K562 (cell line): ENCODE data around the gene SIRPD.

Experiments used
- CTCF ChIP-seq, 3 experiments: IDR thresholded peaks in 2 of 3; conservative IDR thresholded peaks in 1 of 3; 2 replicates each; pipeline ENCODE4 v1.5.1; 2011 to 2012; ENCODE audit warnings: low read length in 3 of 3, mild to moderate bottlenecking in 3 of 3, control low read depth in 2 of 3, improper control_type of control experiment in 1 of 3, inconsistent platforms in 1 of 3, low read depth in 1 of 3, mixed read lengths in 1 of 3, moderate library complexity in 1 of 3; ENCODE audit not compliant: insufficient read depth in 2 of 3
- FOXK2 ChIP-seq, 2 experiments: fragments of 450-650 bp; IDR thresholded peaks in 1 of 2; conservative IDR thresholded peaks in 1 of 2; 2 replicates each; pipeline ENCODE4 v1.6.1; 2016; ENCODE audit warnings: low read depth in 2 of 2, mild to moderate bottlenecking in 1 of 2
- KDM1A ChIP-seq, 2 experiments: fragments of 450-650 bp; IDR thresholded peaks; 2 replicates each; pipeline ENCODE4 v1.6.1; 2016; ENCODE audit warnings: mild to moderate bottlenecking in 2 of 2
- POLR2A ChIP-seq: fragments of 450-650 bp; conservative IDR thresholded peaks from 2 replicates; pipeline ENCODE4 v1.6.1; 2016
- POLR2H ChIP-seq: IDR thresholded peaks from 2 replicates; pipeline ENCODE4 v1.6.1; 2016; ENCODE audit warnings: missing genetic modification characterization, low read depth, mild to moderate bottlenecking, control low read depth, missing compliant biosample characterization, moderate library complexity
- POLR3A ChIP-seq: IDR thresholded peaks from 2 replicates; pipeline ENCODE4 v1.6.1; 2011; ENCODE audit warnings: borderline replicate concordance, mild to moderate bottlenecking, moderate library complexity; ENCODE audit not compliant: insufficient read length, insufficient read depth; ENCODE audit errors: extremely low read depth
- RAD21 ChIP-seq, 2 experiments: fragments of 250-450 bp in 1 of 2; fragments of 450-650 bp in 1 of 2; sonication (Bioruptor Pico) in 1 of 2; formaldehyde crosslinking in 1 of 2; IDR thresholded peaks in 1 of 2; conservative IDR thresholded peaks in 1 of 2; 2 replicates each; pipeline versions ENCODE4 v1.4.0 to v1.8.0; 2020 to 2022; ENCODE audit warnings: mild to moderate bottlenecking in 2 of 2, moderate library complexity in 1 of 2
- STAT5B ChIP-seq: fragments of 250-450 bp; sonication (Bioruptor Pico); IDR thresholded peaks from 2 replicates; pipeline ENCODE4 v1.8.0; 2021; ENCODE audit warnings: mild to moderate bottlenecking, inconsistent platforms
- ZFP1 ChIP-seq: fragments of 450-650 bp; formaldehyde crosslinking; IDR thresholded peaks from 2 replicates; pipeline ENCODE4 v1.4.0; 2020; ENCODE audit warnings: mild to moderate bottlenecking, mixed read lengths
- ZNF121 ChIP-seq: sonication (generic); formaldehyde crosslinking; conservative IDR thresholded peaks from 2 replicates; pipeline ENCODE4 v1.8.0; 2022; ENCODE audit warnings: missing genetic modification reagents
- ZNF174 ChIP-seq: fragments of 250-450 bp; sonication (Bioruptor Pico); IDR thresholded peaks from 2 replicates; pipeline ENCODE4 v1.4.0; 2020; ENCODE audit warnings: mild to moderate bottlenecking
- ZNF507 ChIP-seq: conservative IDR thresholded peaks from 2 replicates; pipeline ENCODE4 v1.6.1; 2017; ENCODE audit warnings: missing genetic modification characterization, missing compliant biosample characterization

GRCh38 chr20:1500496-1500895 is 57.0 kb downstream of the SIRPD start:
- TF ChIP-seq POLR2A (no peak), POLR2H (no peak), ZNF507 (tag) (no peak), CTCF (IDR thresholded peaks at IDR 0.05 in 2 of 3, conservative IDR thresholded peaks at IDR 0.05 in 1 of 3; ENCODE audit: insufficient read depth in 2 of 3, low read depth in 1 of 3, low read length in 3 of 3) (no peak), ZFP1 (CRISPR knock-in tag) (no peak), RAD21 (CRISPR knock-in tag; conservative IDR thresholded peaks at IDR 0.05 in 1 of 2, IDR thresholded peaks at IDR 0.05 in 1 of 2) (no peak), FOXK2 (conservative IDR thresholded peaks at IDR 0.05 in 1 of 2, IDR thresholded peaks at IDR 0.05 in 1 of 2; ENCODE audit: low read depth in 2 of 2) (no peak), KDM1A (IDR thresholded peaks at IDR 0.05) (no peak), ZNF121 (CRISPR knock-in tag) (no peak), ZNF174 (CRISPR knock-in tag) (no peak), STAT5B (CRISPR knock-in tag) (no peak), POLR3A (no peak)
